Renal cortical epithelial cell (primary cell): ENCODE results near the gene SLC5A10. TPM values are rescaled to one million over a fixed set of nuclear protein-coding genes. Genes with fewer than 3 reads are reported as not detected.
"Not testable (repeated sequence)": the region's sequence is repeated elsewhere in the genome, so short reads cannot be mapped to it uniquely, and the experiment has no call there.

Experiments used
- DNase-seq: peaks from one replicate; pipeline ENCODE4 v3.0.0-alpha.2; 2011; ENCODE audit warnings: low read depth
- total RNA-seq: library from RNA; depleted of rRNA; stranded (reverse); fragments of >200 nt; gene quantifications from 2 replicates; pipeline ENCODE4 v1.2.3, GENCODE V29; 2014

The SLC5A10 gene
- total RNA-seq, 1 donor from 2014 or later = 0.50 TPM

DNA sequence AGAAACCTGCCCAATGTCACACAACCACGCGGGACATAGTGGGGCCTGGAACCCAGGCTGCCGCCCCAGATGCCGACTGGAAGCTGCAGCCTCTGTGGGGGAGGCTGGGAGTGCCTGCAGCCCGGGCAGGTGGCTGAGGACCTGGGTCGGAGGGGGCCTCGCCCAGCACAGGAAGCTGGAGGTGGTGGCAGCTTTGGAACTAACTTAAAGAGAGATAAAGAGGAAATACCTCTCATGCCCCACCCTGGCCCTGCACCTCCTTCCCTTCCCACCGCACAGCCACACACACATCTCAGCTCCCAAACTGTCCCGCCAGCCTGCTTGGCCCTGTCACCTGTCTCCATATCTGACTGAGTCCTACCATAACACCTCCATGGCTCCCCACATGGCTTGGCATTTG, 88.4 kb downstream of the SLC5A10 start:
- not testable (repeated sequence) for DNase-seq

DNA sequence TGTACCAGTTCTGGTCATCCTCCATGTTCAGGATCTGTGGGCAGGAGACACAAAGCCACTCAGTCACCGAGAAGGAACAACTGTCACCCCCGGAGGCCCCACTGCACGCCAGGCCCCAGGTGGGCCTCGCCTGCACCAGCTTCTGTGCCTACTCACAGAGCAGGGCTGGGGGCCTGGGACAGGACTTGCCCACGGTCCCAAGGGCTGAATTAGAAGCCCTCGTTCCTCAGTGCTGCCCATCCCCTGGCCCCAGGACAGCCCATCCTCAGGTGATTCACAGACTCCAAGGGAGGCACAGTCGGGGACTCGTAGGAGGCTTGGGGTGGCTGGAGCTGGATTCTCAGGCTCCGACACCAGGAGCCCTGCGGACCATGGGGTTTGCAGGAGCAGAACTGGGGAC, 89.9 kb downstream of the SLC5A10 start:
- DNase-seq = not testable (repeated sequence)

DNA sequence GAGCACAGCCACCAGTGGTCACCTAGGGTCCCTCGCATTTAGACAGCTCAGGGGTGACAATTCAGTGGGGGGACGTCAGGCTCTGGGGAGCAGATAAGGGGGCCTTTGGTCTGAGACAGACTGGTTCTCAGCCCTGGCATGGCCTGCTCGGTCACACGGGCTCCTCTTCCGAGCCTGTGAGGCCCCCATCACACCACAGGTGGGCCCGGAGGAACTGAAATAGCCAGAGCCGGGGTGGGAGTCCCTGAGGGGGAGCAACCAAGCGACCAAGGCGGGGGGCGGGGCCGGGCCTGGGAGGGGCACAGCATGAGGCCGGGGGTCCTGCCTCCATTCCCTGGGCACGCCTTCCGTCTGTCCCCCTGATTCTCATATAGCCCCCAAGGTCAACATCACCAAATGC, 90.4 kb downstream of the SLC5A10 start:
- not testable (repeated sequence) for DNase-seq

DNA sequence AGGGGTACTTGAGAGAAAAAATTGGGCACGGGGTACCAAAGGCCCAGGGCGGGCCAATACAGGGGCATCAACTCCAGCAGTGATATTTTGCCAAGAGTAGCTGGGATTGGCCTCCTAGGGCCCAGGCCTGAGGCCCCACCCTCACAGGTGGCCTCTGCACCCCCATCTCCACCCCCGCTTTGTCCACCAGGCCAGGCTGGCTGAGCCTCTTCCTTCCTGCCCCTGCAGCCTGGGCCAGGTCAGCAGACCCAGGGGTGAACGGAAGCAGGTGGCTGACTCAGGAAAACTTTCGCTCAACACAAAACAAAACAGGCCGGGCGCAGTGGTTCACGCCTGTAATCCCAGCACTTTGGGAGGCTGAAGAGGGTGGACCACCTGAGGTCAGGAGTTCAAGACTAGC, 91.1 kb downstream of the SLC5A10 start:
- not testable (repeated sequence) for DNase-seq

DNA sequence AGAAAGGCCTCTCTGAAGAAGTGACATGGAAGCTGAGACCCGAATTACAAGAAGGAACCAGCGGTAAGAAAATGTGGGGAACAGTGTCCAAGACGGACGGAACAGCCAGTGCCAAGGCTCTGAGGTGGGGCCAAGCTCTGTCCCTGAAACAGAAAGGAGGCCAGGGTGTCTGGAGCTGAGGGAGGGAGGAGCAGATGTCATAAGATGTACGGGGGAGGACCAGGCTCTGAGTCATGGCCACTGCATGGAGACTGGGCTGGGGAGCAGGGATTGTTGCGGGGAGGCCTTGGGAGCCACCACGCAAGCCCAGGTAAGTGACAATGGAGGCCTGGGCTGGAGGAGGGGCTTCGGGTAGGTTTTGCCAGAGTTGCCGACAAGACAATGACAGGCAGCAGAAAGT, 92.7 kb downstream of the SLC5A10 start:
- not testable (repeated sequence) for DNase-seq

DNA sequence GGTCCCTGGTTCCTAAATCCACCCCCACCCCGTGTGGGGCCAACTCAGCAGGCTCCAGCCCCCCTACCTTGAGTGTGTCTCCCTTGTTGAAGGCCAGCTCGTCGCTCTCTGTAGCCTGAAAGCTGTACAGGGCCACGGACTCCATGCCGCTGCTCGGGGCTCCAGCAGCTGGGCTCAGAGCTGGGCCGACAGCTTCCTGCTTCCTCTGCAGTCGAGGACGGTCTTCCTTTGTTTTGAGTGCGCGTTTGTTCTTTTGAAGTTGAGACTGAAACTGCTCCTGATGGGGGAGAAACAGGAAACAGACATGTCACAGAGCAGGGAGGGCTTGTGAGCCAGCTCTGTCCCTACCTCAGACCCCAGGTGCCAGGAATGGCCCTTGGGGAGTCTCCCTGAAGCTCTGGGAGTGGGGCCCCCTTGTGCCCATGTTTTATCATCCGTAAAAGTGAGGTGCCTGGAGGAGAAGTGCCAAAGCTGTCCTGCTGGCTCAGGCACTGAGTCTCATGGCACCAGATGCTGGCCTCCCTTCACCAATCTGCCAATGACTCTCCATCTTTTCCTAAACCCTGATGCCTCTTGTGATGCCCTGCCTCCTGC, 94.9 kb downstream of the SLC5A10 start, which contains the start of gene GRAP:
GRAP (minus strand) TSS at position 176 of the 594 bp plus-strand sequence; CDS start at position 145, 31 bp downstream.
- not testable (repeated sequence) for DNase-seq

DNA sequence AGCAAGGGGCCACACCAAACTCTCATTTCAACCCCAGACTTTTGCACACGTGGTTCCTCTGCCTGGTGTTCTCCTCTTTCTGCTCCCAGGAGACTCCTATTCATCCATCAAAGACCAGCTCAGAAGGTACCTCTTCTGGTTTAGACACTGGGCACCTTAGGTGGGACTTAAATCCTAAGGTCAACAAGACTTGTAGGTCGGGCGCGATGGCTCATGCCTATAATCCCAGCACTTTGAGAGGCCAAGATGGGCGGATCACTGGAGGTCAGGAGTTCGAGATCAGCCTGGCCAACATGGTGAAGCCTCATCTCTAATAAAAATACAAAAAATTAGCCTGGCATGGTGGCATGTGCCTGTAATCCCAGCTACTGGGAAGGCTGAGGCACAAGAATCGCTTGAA, 95.5 kb downstream of the SLC5A10 start:
- not testable (repeated sequence) for DNase-seq

DNA sequence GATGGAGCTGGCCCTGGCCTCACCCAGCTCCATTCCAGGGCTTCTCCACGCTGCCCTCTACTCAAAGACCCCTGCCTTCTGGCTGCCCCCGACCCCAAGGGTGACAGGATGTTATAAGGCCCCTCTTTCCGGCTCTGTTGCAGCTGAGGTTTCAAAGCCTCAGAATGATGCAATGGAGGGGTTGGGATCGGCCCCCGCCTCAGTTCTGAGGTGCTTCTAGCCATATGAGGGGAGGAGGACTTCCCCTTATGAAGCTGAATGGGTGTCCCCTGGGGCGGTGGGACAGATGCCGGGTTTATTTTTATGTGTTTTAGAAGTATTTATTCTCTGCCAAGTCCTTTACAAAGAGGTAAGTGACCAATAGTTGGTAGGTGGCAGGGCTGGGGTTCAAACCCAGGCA, 96.9 kb downstream of the SLC5A10 start:
- not testable (repeated sequence) for DNase-seq

DNA sequence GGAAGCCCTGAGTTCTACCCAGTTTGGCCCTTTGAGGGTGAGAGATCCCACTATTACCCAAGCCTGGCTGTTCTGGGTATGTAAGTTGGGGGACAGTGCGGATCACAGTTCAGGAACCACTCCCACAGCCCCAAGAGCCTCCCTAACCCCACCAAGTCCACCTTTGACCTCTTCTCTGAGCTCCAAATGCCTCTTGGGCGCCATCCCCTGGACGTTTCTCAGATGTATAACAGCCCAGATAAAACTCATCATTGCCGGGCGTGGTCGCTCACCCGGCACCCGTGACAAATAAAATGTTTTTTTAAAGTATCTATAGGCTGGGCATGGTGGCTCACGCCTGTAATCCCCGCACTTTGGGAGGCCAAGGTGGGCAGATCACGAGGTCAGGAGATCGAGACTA, 103.5 kb downstream of the SLC5A10 start:
- not testable (repeated sequence) for DNase-seq

DNA sequence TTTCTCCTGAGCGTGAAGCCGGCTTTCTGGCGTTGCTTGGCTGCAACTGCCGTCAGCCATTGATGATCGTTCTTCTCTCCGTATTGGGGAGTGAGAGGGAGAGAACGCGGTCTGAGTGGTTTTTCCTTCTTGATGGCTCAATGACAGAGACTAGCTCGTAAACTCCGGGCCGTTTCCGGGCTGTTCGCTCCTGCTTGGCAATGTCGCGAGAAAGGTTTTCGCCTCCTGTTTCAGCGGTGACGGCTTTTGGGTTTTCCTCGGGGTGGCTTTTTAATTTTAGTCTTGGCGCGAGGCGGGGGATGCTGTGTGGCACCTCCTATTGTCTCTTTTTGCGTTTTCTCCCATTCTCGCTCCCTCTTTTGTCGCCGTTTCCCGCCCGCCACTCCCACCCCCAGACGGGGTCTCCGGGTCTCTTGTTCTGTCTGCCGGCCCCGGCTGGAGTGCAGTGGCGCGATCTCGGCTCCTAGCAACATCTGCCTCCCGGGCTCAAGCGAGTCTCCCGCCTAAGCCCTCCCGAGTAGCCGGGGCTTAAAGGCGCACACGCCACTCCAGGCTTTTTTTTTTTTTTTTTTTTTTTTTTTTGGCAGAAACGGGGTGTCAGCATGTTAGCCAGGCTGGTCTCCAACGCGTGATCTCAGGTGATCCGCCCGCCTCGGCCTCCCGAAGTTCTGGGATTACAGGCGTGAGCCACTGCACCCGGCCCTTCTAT, 110.2 kb downstream of the SLC5A10 start:
- not testable (repeated sequence) for DNase-seq

DNA sequence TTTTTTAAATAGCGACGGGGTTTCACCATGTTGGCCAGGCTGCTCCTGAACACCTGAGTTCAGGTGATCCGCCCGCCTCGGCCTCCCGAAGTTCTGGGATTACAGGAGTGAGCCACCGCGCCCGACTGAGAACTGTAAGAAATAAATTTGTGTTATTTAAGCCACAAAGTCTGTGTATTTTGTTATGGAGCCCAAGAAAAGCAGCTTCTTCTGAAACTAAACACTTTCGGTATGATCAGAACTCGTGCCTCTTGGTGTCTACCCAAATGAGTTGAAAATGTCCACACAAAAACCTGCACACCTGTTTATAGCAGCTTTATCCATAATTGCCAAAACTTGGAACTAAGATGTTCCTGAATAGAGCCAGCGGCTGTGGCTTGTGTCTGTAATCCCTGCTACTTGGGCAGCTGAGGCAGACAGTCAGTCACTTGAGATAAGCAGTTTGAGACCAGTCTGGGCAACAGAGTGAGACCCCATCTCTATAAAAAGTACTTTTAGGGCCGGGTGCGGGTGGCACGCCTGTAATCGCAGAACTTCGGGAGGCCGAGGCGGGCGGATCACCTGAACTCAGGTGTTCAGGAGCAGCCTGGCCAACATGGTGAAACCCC, 110.9 kb downstream of the SLC5A10 start:
- not testable (repeated sequence) for DNase-seq

DNA sequence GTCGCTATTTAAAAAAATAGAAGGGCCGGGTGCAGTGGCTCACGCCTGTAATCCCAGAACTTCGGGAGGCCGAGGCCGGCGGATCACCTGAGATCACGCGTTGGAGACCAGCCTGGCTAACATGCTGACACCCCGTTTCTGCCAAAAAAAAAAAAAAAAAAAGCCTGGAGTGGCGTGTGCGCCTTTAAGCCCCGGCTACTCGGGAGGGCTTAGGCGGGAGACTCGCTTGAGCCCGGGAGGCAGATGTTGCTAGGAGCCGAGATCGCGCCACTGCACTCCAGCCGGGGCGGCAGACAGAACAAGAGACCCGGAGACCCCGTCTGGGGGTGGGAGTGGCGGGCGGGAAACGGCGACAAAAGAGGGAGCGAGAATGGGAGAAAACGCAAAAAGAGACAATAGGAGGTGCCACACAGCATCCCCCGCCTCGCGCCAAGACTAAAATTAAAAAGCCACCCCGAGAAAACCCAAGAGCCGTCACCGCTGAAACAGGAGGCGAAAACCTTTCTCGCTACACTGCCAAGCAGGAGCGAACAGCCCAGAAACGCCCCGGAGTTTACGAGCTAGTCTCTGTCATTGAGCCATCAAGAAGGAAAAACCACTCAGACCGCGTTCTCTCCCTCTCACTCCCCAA, 111.5 kb downstream of the SLC5A10 start:
- DNase-seq = not testable (repeated sequence)

DNA sequence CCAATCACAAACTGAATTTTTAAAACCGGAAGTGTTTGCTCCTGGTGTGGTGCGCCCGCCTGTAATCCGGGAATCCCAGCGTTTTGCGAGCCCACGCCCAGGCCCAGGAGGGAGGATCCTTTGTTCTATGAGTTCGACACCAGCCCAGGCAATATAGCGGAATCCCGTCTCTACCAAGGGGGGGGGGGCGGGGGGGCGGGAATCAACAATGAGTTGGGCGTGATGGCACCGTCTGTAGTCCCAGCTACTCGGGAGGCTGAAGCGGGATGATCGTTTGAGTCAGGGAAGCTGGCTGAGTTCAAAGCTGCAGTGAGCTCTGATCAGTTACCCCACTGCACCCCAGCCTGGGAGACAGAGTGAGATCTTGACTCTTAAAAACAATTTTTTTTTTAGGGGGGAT, 112.4 kb downstream of the SLC5A10 start:
- DNase-seq = not testable (repeated sequence)

DNA sequence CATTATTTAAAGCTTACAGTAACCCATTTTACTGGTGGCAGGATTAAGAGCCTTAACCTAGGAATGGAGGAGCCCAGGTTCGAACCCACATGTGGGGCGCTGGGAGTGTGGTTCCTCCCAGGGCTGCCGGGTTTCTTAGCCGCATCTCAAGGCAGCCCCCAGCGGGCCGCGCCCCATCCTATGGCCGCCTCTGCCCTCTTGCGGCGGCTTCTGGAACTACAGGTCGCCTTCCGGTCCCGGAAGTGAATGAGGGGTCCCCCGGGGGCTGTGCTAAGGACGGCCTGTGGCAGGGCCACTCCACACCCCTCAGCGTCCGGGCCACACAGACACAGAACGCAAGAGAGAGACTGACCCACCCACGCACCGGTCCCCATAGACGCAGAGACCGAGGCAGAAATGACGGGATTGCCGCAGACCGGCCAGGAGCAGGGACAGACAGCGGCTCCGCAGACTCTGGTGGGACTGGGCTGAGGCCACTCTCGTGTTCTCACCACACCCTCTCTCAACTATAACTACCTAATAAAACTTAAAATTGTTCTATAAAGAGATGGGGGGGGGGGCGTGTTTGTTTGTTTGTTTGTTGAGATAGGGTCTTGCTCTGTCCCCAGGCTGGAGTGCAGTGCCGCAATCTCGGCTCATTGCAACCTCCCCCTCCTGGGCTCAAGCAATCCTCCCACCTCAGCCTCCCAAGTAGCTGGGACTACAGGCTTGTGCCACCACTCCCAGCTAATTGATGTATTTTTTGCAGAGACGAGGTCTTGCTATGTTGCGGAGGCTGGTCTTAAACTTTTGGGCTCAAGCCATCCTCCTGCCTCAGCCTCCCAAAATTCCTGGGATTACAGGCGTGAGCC, 118.6 kb downstream of the SLC5A10 start:
- not testable (repeated sequence) for DNase-seq

Other genes starting within 250 kb of the SLC5A10 start
- gene FBXW10, start 208.1 kb upstream of the SLC5A10 start, total RNA-seq = 0.05 TPM in 1 of 2 replicates, not detected in the other
- gene TVP23B, start 171.0 kb upstream of the SLC5A10 start, total RNA-seq = 83.1 and 133 TPM in 2 replicates
- gene PRPSAP2, start 94.0 kb upstream of the SLC5A10 start, total RNA-seq = 32.8 and 38.4 TPM in 2 replicates
- gene FAM83G, start 52.6 kb downstream of the SLC5A10 start, total RNA-seq = 16.8 and 17.9 TPM in 2 replicates
- 0.15 and 0.17 TPM in 2 replicates for gene GRAP, start 94.8 kb downstream of the SLC5A10 start, total RNA-seq
- 0.10 TPM in 1 of 2 replicates, not detected in the other for gene GRAPL, start 175.4 kb downstream of the SLC5A10 start, total RNA-seq